ENCODE results near the gene KLHL9.

- TF ChIP-seq FOSL2 (IDR thresholded peaks at IDR 0.05; ENCODE audit: borderline replicate concordance, low read depth) = no peak
- TF ChIP-seq, protein P1, sequence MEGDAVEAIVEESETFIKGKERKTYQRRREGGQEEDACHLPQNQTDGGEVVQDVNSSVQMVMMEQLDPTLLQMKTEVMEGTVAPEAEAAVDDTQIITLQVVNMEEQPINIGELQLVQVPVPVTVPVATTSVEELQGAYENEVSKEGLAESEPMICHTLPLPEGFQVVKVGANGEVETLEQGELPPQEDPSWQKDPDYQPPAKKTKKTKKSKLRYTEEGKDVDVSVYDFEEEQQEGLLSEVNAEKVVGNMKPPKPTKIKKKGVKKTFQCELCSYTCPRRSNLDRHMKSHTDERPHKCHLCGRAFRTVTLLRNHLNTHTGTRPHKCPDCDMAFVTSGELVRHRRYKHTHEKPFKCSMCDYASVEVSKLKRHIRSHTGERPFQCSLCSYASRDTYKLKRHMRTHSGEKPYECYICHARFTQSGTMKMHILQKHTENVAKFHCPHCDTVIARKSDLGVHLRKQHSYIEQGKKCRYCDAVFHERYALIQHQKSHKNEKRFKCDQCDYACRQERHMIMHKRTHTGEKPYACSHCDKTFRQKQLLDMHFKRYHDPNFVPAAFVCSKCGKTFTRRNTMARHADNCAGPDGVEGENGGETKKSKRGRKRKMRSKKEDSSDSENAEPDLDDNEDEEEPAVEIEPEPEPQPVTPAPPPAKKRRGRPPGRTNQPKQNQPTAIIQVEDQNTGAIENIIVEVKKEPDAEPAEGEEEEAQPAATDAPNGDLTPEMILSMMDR (IDR thresholded peaks at IDR 0.05) = no peak
Measured at GRCh38 chr9:21336457-21336856, 1.3 kb upstream of the KLHL9 start.

Measured in SK-N-SH (cell line).